Mucosa of rectum (tissue), 2 donors: ENCODE results near the gene POLR3H.

Experiments
- H3K27ac ChIP-seq, 2 donors: one replicate each; pipeline ENCODE4 v1.7.0; 2013; ENCODE audit warnings: inconsistent platforms in 2 of 2, low read depth in 2 of 2, low read length in 2 of 2
- H3K27me3 ChIP-seq, 2 donors: one replicate each; pipeline ENCODE4 v1.7.0; 2013; ENCODE audit warnings: low read length in 2 of 2; ENCODE audit not compliant: control insufficient read depth in 2 of 2, insufficient read depth in 2 of 2
- H3K36me3 ChIP-seq, 2 donors: one replicate each; pipeline ENCODE4 v1.7.0; 2013; ENCODE audit warnings: low read length in 2 of 2; ENCODE audit not compliant: control insufficient read depth in 2 of 2, insufficient read depth in 2 of 2
- H3K4me1 ChIP-seq, 2 donors: one replicate each; pipeline ENCODE4 v1.7.0; 2013; ENCODE audit warnings: low read length in 2 of 2, mild to moderate bottlenecking in 1 of 2; ENCODE audit not compliant: control insufficient read depth in 2 of 2, insufficient read depth in 2 of 2
- H3K4me3 ChIP-seq, 2 donors: one replicate each; pipeline ENCODE4 v1.7.0; 2013; ENCODE audit warnings: low read length in 2 of 2
- H3K9ac ChIP-seq, 2 donors: one replicate each; pipeline ENCODE4 v1.7.0; 2013; ENCODE audit warnings: low read length in 2 of 2, low read depth in 1 of 2, mild to moderate bottlenecking in 1 of 2
- H3K9me3 ChIP-seq, 2 donors: one replicate each; pipeline ENCODE4 v1.7.0; 2013; ENCODE audit warnings: low read length in 2 of 2; ENCODE audit not compliant: control insufficient read depth in 2 of 2
- donor health status: healthy.
- donor health status: Normal muscosa, but diverticular disease.

Gene POLR3H

GRCh38 chr22:41487037-41487935 is 57.0 kb downstream of the POLR3H start:
- H3K27me3 ChIP-seq = no peaks in the 10 kb centered on the region
- H3K4me3 ChIP-seq = no peak overlapping the region
- peaks cover 0 to 6% of the 10 kb centered on the region in 2 donors for H3K36me3 ChIP-seq
- no peak overlapping the region for H3K27ac ChIP-seq
- no peaks in the 10 kb centered on the region for H3K9me3 ChIP-seq
- H3K9ac ChIP-seq = no peak overlapping the region
- H3K4me1 ChIP-seq = peaks cover 7 to 22% of the 10 kb centered on the region in 2 donors

DNA sequence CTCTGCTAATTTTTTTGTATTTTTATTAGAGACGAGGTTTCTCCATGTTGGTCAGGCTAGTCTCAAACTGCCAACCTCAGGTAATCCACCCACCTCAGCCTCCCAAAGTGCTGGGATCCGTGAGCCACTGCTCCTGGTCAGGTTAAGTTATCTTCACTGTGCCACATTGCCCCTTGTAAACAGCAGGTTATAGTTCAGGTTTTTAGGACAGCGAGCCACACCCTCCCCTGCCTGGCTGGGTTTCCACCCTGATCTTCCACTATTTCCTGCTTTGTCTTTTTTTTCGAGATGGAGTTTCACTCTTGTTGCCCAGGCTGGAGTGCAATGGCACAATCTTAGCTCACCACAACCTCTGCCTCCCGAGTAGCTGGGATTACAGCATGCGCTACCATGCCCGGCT is 59.2 kb downstream of the POLR3H start:
- H3K27ac ChIP-seq = peak overlapping the region; percentile 45 to 49
- H3K27me3 ChIP-seq = no peaks in the 10 kb centered on the region
- peak overlapping the region in 1 of 2 donors; percentile 39 for H3K4me3 ChIP-seq
- no peak overlapping the region for H3K9ac ChIP-seq
- H3K36me3 ChIP-seq = peaks cover 0 to 10% of the 10 kb centered on the region in 2 donors
- peaks cover 14 to 16% of the 10 kb centered on the region in 2 donors for H3K4me1 ChIP-seq
- no peaks in the 10 kb centered on the region for H3K9me3 ChIP-seq

DNA sequence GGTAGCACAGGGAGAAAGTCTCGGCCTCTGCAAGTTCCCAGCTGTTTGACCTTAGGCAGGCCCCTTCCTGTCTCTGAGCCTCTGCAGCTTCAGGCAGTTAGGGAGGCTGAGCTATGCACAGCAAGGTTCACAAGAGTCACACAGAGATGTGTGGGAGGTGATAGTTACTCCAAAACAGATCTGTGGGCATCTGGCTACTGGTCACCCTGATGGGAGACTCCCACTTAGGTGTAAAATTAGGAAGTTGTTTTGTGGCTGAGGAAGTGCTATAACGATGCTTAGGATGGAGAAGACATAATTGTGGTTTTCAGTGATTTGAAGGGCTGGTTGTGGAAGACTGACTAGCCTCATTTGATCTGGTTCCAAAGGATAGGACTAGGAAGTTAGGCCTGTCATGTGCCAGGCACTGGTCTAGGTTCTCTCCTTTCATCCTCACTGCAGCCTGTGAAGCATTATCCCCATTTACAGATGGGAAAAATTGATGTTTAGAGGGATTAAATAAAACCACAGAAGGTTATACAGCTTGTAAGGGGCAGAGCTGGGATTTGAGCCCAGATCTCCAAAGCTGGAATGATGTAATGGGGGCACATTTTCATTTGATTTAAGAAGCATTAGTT is 61.8 kb downstream of the POLR3H start:
- H3K9ac ChIP-seq = no peak overlapping the region
- H3K36me3 ChIP-seq = peaks cover 2 to 12% of the 10 kb centered on the region in 2 donors
- H3K27ac ChIP-seq = peak overlapping the region; percentile 17 to 51
- H3K4me3 ChIP-seq = no peak overlapping the region
- H3K9me3 ChIP-seq = no peaks in the 10 kb centered on the region
- no peaks in the 10 kb centered on the region for H3K27me3 ChIP-seq
- peaks cover 5 to 20% of the 10 kb centered on the region in 2 donors for H3K4me1 ChIP-seq

DNA sequence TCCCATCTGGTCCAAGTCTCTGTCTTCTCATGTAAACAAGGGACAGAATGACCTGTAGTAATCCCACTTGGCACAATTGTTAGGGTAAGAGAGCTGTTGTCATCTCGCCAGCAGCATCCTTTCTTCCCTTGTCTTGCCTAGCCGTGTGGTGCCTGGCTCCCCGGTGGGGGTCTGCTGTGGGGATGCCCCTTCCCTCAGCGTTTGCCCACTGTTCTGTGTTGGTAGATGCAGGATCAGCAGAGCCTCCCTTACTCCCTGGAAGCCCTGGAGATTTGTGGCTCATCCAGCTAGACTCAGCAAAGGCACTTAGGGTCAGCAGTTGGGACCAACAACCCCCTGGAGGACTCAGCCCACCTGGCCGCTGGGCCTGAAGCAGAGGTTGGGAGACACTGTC is 62.3 kb downstream of the POLR3H start:
- Histone ChIP-seq H3K9me3 (no peaks in the 10 kb centered on the region), H3K9ac (no peak overlapping the region), H3K27ac (no peak overlapping the region), H3K27me3 (no peaks in the 10 kb centered on the region), H3K36me3 (peaks cover 4 to 14% of the 10 kb centered on the region in 2 donors), H3K4me1 (peaks cover 5 to 20% of the 10 kb centered on the region in 2 donors), H3K4me3 (no peak overlapping the region)

- no peak overlapping the region for H3K27ac ChIP-seq
- peaks cover 4 to 14% of the 10 kb centered on the region in 2 donors for H3K36me3 ChIP-seq
- no peak overlapping the region for H3K4me3 ChIP-seq
- H3K4me1 ChIP-seq = peaks cover 5 to 20% of the 10 kb centered on the region in 2 donors
- no peak overlapping the region for H3K9ac ChIP-seq
- no peaks in the 10 kb centered on the region for H3K27me3 ChIP-seq
- H3K9me3 ChIP-seq = no peaks in the 10 kb centered on the region
Measured at GRCh38 chr22:41481131-41481830, 63.0 kb downstream of the POLR3H start.

GRCh38 chr22:41480397-41480735 is 63.9 kb downstream of the POLR3H start:
- Histone ChIP-seq H3K9ac (no peak overlapping the region), H3K9me3 (no peaks in the 10 kb centered on the region), H3K4me3 (no peak overlapping the region), H3K27me3 (no peaks in the 10 kb centered on the region), H3K4me1 (peaks cover 0 to 16% of the 10 kb centered on the region in 2 donors), H3K36me3 (peaks cover 4 to 15% of the 10 kb centered on the region in 2 donors), H3K27ac (peak overlapping the region in 1 of 2 donors; percentile 25)

DNA sequence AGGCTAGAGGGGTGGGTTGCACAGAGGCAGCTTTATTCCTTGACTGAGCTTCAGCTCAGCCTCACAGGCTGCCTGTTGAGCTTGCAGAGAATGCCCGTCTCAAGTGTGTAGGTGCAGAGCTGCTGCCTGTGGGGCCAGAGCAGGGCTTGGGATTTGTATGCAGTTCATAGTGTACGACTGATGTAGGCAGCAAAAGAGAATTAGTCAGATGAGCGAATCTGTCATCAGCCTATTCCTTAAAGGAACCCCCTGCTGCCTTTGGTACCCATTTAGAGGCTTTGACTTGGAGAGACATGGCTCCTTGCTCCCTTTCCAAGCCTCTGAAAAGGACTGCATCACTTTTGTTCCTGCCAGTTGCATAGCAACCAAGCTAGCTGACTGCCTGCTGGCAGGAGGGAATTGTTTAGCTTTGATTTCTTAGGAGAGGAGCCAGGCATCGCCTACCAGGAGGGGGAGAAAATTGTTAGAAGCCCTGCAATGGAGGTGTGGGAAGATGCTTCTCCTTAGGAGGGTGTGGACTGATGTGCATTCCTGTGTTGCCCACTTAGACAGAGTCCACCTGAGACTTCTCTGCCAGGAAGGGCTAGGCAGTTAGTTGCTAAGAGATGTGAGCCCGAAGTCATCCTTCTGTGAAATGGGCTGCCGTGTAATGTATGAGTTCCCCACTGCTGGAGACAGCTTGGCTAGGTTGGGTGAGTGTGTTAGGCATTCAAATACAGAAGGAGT is 64.4 kb downstream of the POLR3H start:
- Histone ChIP-seq H3K9ac (no peak overlapping the region), H3K9me3 (no peaks in the 10 kb centered on the region), H3K4me3 (no peak overlapping the region), H3K27ac (peak overlapping the region in 1 of 2 donors; percentile 25), H3K36me3 (peaks cover 4 to 18% of the 10 kb centered on the region in 2 donors), H3K27me3 (no peaks in the 10 kb centered on the region), H3K4me1 (peaks cover 0 to 16% of the 10 kb centered on the region in 2 donors)

DNA sequence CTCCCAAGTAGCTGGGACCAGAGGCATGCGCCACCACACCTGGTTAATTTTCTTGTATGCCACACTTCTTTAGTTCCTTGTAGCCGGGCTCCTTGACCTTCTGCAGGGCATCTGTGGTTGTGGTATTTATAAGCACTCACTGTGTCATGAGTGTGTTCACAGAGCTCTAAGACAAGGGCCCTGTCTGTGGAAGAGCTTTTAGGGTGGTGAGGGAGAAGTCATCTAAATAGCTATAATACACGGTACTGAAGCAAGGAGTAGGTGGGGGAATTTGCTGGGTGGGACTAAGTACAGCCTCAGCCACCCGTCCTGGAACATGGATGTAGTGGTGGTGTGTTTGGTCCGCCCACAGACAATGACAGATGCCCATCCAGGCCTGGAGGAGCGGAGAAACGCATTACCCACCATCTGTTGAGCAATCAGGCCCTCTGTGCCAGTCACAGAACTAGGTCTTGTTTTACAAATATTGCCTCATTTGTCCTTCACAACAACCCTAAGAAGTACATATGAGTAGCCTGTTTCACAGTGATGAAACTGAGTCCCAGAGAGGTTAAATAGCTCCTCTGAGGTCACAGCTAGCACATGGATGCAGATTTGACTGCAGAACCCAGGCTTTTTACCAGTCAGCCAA is 65.3 kb downstream of the POLR3H start:
- Histone ChIP-seq H3K4me1 (peaks cover 0 to 16% of the 10 kb centered on the region in 2 donors), H3K36me3 (peaks cover 4 to 18% of the 10 kb centered on the region in 2 donors), H3K27me3 (no peaks in the 10 kb centered on the region), H3K9me3 (no peaks in the 10 kb centered on the region), H3K27ac (no peak overlapping the region), H3K4me3 (no peak overlapping the region), H3K9ac (no peak overlapping the region)

GRCh38 chr22:41478473-41478872 is 65.8 kb downstream of the POLR3H start:
- Histone ChIP-seq H3K4me3 (no peak overlapping the region), H3K9me3 (no peaks in the 10 kb centered on the region), H3K4me1 (peaks cover 0 to 13% of the 10 kb centered on the region in 2 donors), H3K36me3 (peaks cover 4 to 22% of the 10 kb centered on the region in 2 donors), H3K27me3 (no peaks in the 10 kb centered on the region), H3K27ac (no peak overlapping the region), H3K9ac (no peak overlapping the region)
